SK-N-SH (cell line): Measurements from ENCODE around the gene KCNQ5. TPM values are rescaled to one million over a fixed set of nuclear protein-coding genes. Genes with fewer than 3 reads are reported as not detected.

Experiments used
- CTCF ChIA-PET: fragments of 300-600, 350-600 bp; formaldehyde crosslinking; extraction: SDS; loops from one replicate; lab custom pipeline; 2021; lab: Yijun Ruan, JAX
- POLR2A ChIA-PET: fragments of 350-600 bp; sonication (Branson Sonifier 250); formaldehyde crosslinking; extraction: SDS; loops from one replicate; lab custom pipeline; 2020; ENCODE audit warnings: antibody characterized with exemption, inconsistent platforms; lab: Yijun Ruan, JAX
- DNase-seq: peaks from one replicate; pipeline ENCODE4 v3.0.0; 2012
- H2AFZ ChIP-seq: fragments of 200-600 bp; sonication (generic); 2 replicates; pipeline ENCODE4 v1.8.1; 2016; ENCODE audit warnings: antibody characterized with exemption, mild to moderate bottlenecking, low read depth
- H3F3A ChIP-seq: fragments of 200-600 bp; sonication (generic); replicated peaks from 2 replicates; pipeline ENCODE3; 2016; ENCODE audit warnings: antibody characterized with exemption, mild to moderate bottlenecking; ENCODE audit not compliant: insufficient read depth
- H3K27ac ChIP-seq, 2 experiments: fragments of 200-500 bp in 1 of 2; fragments of 200-600 bp in 1 of 2; sonication (Bioruptor generic) in 1 of 2; sonication (generic), shearing (Covaris generic) in 1 of 2; 2 replicates each; pipeline versions ENCODE4 v1.5.1 to v1.6.1; 2014 to 2016; ENCODE audit warnings: low read depth in 2 of 2, inconsistent platforms in 1 of 2, low read length in 1 of 2, mild to moderate bottlenecking in 1 of 2, mixed read lengths in 1 of 2
- H3K27me3 ChIP-seq: fragments of 200-600 bp; sonication (generic), shearing (Covaris generic); 2 replicates; pipeline ENCODE4 v1.6.1; 2016; ENCODE audit warnings: mixed run types; ENCODE audit not compliant: insufficient read depth
- H3K36me3 ChIP-seq, 2 experiments: fragments of 200-500 bp in 1 of 2; fragments of 200-600 bp in 1 of 2; sonication (Bioruptor generic) in 1 of 2; sonication (generic) in 1 of 2; replicated peaks in 1 of 2; 2 replicates each; pipeline versions ENCODE3 to v1.5.1; 2014 to 2016; ENCODE audit warnings: low read length in 1 of 2, mild to moderate bottlenecking in 1 of 2; ENCODE audit not compliant: insufficient read depth in 2 of 2, control insufficient read depth in 1 of 2
- H3K4me1 ChIP-seq, 2 experiments: fragments of 200-500 bp in 1 of 2; fragments of 200-600 bp in 1 of 2; sonication (Bioruptor generic) in 1 of 2; sonication (generic), shearing (Covaris generic) in 1 of 2; 2 replicates each; pipeline versions ENCODE4 v1.5.1 to v1.6.1; 2014 to 2016; ENCODE audit warnings: low read depth in 1 of 2, low read length in 1 of 2, mixed run types in 1 of 2; ENCODE audit not compliant: insufficient read depth in 2 of 2, control insufficient read depth in 1 of 2
- H3K4me2 ChIP-seq: fragments of 200-600 bp; sonication (generic), shearing (Covaris generic); 2 replicates; pipeline ENCODE4 v1.6.1; 2017; ENCODE audit warnings: mixed run types
- H3K4me3 ChIP-seq, 2 experiments: fragments of 200-500 bp in 1 of 2; fragments of 200-600 bp in 1 of 2; sonication (Bioruptor generic) in 1 of 2; sonication (generic), shearing (Covaris generic) in 1 of 2; 2 replicates each; pipeline versions ENCODE4 v1.5.1 to v1.8.1; 2014 to 2016; ENCODE audit warnings: low read depth in 2 of 2, inconsistent platforms in 1 of 2, low read length in 1 of 2, mild to moderate bottlenecking in 1 of 2, mixed read lengths in 1 of 2, moderate library complexity in 1 of 2
- H3K79me2 ChIP-seq: fragments of 200-600 bp; sonication (generic); 2 replicates; pipeline ENCODE4 v1.8.1; 2017; ENCODE audit warnings: mild to moderate bottlenecking; ENCODE audit not compliant: insufficient read depth
- H3K9ac ChIP-seq: fragments of 200-600 bp; sonication (generic); 2 replicates; pipeline ENCODE4 v1.6.1; 2017; ENCODE audit warnings: mixed run types
- H3K9me2 ChIP-seq: fragments of 200-600 bp; sonication (generic); 2 replicates; pipeline ENCODE4 v1.6.1; 2017; ENCODE audit warnings: mixed run types
- H3K9me3 ChIP-seq: fragments of 200-600 bp; sonication (generic); 2 replicates; pipeline ENCODE4 v1.6.1; 2017; ENCODE audit warnings: mixed run types, mild to moderate bottlenecking, moderate library complexity
- H4K20me1 ChIP-seq: fragments of 200-600 bp; sonication (generic); 2 replicates; pipeline ENCODE4 v1.6.1; 2017; ENCODE audit warnings: mild to moderate bottlenecking, mixed run types; ENCODE audit not compliant: insufficient read depth
- EZH2phosphoT487 ChIP-seq: fragments of 200-600 bp; sonication (generic); IDR thresholded peaks from 2 replicates; pipeline ENCODE4 v1.6.1; 2017; ENCODE audit warnings: low read depth, mixed run types, mild to moderate bottlenecking, antibody characterized with exemption, moderate library complexity, borderline replicate concordance
- GATA2 ChIP-seq: sonication (generic); formaldehyde crosslinking; IDR thresholded peaks from 2 replicates; pipeline ENCODE4 v1.5.0; 2020; ENCODE audit warnings: mild to moderate bottlenecking, missing genetic modification reagents
- IRF3 ChIP-seq: fragments of 150-350 bp; IDR thresholded peaks from 2 replicates; pipeline ENCODE4 v1.6.1; 2016; ENCODE audit warnings: mild to moderate bottlenecking, low read depth, low read length
- MEF2A ChIP-seq: IDR thresholded peaks from 2 replicates; pipeline ENCODE4 v1.4.0; 2012; ENCODE audit warnings: low read depth, borderline replicate concordance
- PBX3 ChIP-seq: IDR thresholded peaks from 2 replicates; pipeline ENCODE4; 2012
- REST ChIP-seq: IDR thresholded peaks from 2 replicates; pipeline ENCODE4 v1.6.1; 2012; ENCODE audit warnings: mild to moderate bottlenecking, low read depth, low read length, moderate library complexity
- RFX5 ChIP-seq: IDR thresholded peaks from 2 replicates; pipeline ENCODE4 v1.6.1; 2012; ENCODE audit warnings: mild to moderate bottlenecking, improper control_type of control experiment, low read length
- SMC3 ChIP-seq: IDR thresholded peaks from 2 replicates; pipeline ENCODE4 v1.6.1; 2012; ENCODE audit warnings: low read depth, low read length, improper control_type of control experiment
- TCF12 ChIP-seq: IDR thresholded peaks from 2 replicates; pipeline ENCODE4 v1.4.0; 2012
- USF2 ChIP-seq: fragments of 150-350 bp; IDR thresholded peaks from 2 replicates; pipeline ENCODE4 v1.6.1; 2017; ENCODE audit warnings: antibody characterized with exemption, low read length, low read depth, borderline replicate concordance
- ZBTB33 ChIP-seq: IDR thresholded peaks from 2 replicates; pipeline ENCODE4 v1.4.0; 2012; ENCODE audit warnings: low read depth, borderline replicate concordance
- whole genome bisulfite sequencing: methylation state at CpG from one replicate; pipeline ENCODE4 v1.1.6; 2017; ENCODE audit warnings: low lambda C conversion rate; 5-methylcytosine and 5-hydroxymethylcytosine counted together
- polyA plus RNA-seq, 3 experiments: library from polyadenylated mRNA; depleted of rRNA; stranded (reverse); fragments of >200 nt; gene quantifications; 2 replicates each; pipeline ENCODE4 v1.2.3, GENCODE V29; 2012

KCNQ5 gene
- polyA plus RNA-seq, 1 of the 3 experiments (the other 2 are of a cell fraction), result 3.2 TPM

- 90% methylated on average over 2 of the region's 2 CpGs for WGBS
- Histone ChIP-seq H3K4me2 (no peak overlapping the region), H3K27ac (no peak overlapping the region), H2AFZ (no peak overlapping the region), H3K9me3 (no peaks in the 10 kb centered on the region), H3K79me2 (peaks cover 99% of the 10 kb centered on the region), H3K4me1 (peaks cover 0 to 2% of the 10 kb centered on the region in 2 experiments; a peak in 3 of 4 replicates), H3K36me3 (peaks cover 0 to 11% of the 10 kb centered on the region in 2 experiments), H3K27me3 (no peaks in the 10 kb centered on the region), H3K9me2 (no peaks in the 10 kb centered on the region), H3K9ac (no peak overlapping the region), H3F3A (peaks cover 8% of the 10 kb centered on the region), H4K20me1 (no peaks in the 10 kb centered on the region), H3K4me3 (no peak overlapping the region)
- ChIA-PET POLR2A (no interaction called here), CTCF (interaction anchor here (3.2 kb wide), 1 partner anchor 11 kb away, joined by 13 read pairs; no protein-coding TSS in a partner anchor)
- DNase-seq, result no peak
- TF ChIP-seq RFX5 (no peak), TCF12 (no peak), REST (no peak), ZBTB33 (no peak), IRF3 (no peak), SMC3 (no peak), MEF2A (no peak), GATA2 (no peak), EZH2phosphoT487 (no peak), USF2 (no peak), PBX3 (no peak)
Observed at GRCh38 chr6:72636215-72636614, 14.4 kb downstream of the KCNQ5 start.
